Measurements from ENCODE around the gene PCDHGB7.
"Not testable (repeated sequence)": the region's sequence is repeated elsewhere in the genome, so short reads cannot be mapped to it uniquely, and the experiment has no call there.

Gene PCDHGB7

GRCh38 chr5:141411575-141411974 is 5.9 kb upstream of the PCDHGB7 start:
- Mint-ChIP-seq H3K4me3 (no peak overlapping the region), H3K36me3 (ENCODE audit: low read depth) (peaks cover 15% of the 10 kb centered on the region), H3K4me1 (ENCODE audit: low read depth) (peaks cover 16% of the 10 kb centered on the region), H3K27ac (no peak overlapping the region), H3K27me3 (ENCODE audit: low read depth) (peaks cover 62% of the 10 kb centered on the region), H3K9me3 (peaks cover 21% of the 10 kb centered on the region)

DNA sequence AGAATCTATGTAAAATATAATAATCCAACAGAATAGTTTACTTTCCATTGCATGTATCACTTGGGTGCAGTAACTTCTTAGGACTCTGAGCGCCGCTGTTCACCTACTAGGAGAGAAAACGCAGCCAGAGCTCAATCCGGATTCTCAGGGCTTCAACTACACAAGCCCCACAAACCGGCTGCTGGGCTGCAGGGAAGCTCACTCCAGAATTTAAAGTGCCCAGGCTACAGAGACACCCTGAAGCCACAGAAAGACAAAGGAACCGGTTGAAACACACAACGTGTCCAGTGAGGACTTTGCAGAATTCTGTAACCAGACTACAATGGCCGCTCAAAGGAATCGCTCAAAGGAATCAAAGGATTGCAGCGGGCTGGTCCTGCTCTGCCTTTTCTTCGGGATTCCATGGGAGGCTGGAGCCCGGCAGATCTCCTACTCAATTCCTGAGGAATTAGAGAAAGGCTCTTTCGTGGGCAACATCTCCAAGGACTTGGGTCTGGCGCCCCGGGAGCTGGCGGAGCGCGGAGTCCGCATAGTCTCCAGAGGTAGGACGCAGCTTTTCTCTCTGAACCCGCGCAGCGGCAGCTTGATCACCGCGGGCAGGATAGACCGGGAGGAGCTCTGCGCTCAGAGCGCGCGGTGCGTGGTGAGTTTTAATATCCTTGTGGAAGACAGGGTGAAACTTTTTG is 4.5 kb upstream of the PCDHGB7 start, which contains the start of gene PCDHGA10:
TSS of gene PCDHGA10 (plus strand) at position 134 of the 686 bp plus-strand sequence. CDS start at position 323, 189 bp downstream.
- Mint-ChIP-seq H3K9me3 (peaks cover 24% of the 10 kb centered on the region), H3K36me3 (ENCODE audit: low read depth) (peaks cover 15% of the 10 kb centered on the region), H3K4me1 (ENCODE audit: low read depth) (peaks cover 20% of the 10 kb centered on the region), H3K27ac (peak within 1 kb of the TSS; percentile 4), H3K27me3 (ENCODE audit: low read depth) (peaks cover 67% of the 10 kb centered on the region), H3K4me3 (peak within 1 kb of the TSS; percentile 82)

DNA sequence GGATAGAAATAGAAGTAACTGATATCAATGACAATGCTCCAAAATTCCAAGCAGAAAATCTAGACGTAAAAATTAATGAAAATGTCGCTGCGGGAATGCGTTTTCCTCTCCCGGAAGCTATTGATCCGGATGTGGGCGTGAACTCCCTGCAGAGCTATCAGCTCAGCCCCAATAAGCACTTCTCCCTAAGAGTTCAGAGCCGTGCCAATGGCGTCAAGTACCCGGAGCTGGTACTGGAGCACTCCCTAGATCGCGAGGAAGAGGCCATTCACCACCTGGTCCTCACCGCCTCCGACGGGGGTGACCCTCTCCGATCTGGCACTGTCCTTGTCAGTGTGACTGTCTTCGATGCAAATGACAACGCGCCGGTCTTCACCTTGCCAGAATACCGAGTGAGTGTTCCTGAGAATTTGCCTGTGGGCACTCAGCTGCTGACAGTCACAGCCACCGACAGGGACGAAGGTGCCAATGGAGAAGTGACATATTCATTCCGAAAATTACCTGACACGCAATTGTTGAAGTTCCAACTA is 3.9 kb upstream of the PCDHGB7 start:
- Mint-ChIP-seq H3K36me3 (ENCODE audit: low read depth) (peaks cover 13% of the 10 kb centered on the region), H3K27ac (peak overlapping the region; percentile 4), H3K4me1 (ENCODE audit: low read depth) (peaks cover 17% of the 10 kb centered on the region), H3K9me3 (peaks cover 26% of the 10 kb centered on the region), H3K27me3 (ENCODE audit: low read depth) (peaks cover 67% of the 10 kb centered on the region), H3K4me3 (peak overlapping the region; percentile 82)

DNA sequence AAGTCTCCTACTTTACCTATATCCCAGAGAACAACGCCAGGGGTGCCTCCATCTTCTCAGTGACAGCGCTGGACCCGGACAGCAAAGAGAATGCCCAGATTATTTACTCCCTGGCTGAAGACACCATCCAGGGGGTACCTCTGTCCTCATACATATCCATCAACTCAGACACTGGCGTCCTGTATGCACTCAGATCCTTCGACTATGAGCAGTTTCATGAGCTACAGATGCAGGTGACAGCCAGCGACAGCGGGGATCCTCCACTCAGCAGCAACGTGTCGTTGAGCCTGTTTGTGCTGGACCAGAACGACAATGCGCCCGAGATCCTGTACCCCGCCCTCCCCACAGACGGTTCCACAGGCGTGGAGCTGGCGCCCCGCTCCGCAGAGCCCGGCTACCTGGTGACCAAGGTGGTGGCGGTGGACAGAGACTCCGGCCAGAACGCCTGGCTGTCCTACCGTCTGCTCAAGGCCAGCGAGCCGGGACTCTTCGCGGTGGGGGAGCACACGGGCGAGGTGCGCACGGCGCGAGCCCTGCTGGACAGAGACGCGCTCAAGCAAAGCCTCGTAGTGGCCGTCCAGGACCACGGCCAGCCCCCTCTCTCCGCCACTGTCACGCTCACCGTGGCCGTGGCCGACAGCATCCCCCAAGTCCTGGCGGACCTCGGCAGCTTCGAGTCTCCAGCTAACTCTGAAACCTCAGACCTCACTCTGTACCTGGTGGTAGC is 2.8 kb upstream of the PCDHGB7 start:
- H3K36me3 Mint-ChIP-seq (ENCODE audit: low read depth) = not testable (repeated sequence)
- Mint-ChIP-seq H3K4me3 (peak overlapping the region; percentile 7), H3K27me3 (ENCODE audit: low read depth) (peaks cover 65% of the 10 kb centered on the region), H3K9me3 (peaks cover 23% of the 10 kb centered on the region), H3K27ac (peak overlapping the region; percentile 13), H3K4me1 (ENCODE audit: low read depth) (peaks cover 14% of the 10 kb centered on the region)

DNA sequence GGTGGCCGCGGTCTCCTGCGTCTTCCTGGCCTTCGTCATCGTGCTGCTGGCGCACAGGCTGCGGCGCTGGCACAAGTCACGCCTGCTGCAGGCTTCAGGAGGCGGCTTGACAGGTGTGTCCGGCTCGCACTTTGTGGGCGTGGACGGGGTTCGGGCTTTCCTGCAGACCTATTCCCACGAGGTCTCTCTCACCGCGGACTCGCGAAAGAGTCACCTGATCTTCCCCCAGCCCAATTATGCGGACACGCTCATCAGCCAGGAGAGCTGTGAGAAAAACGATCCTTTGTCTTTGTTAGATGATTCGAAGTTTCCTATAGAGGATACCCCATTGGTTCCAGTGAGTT is 2.2 kb upstream of the PCDHGB7 start:
- Mint-ChIP-seq H3K4me3 (peak overlapping the region; percentile 14), H3K27me3 (ENCODE audit: low read depth) (peaks cover 66% of the 10 kb centered on the region), H3K9me3 (peaks cover 24% of the 10 kb centered on the region), H3K4me1 (ENCODE audit: low read depth) (peaks cover 14% of the 10 kb centered on the region)
- not testable (repeated sequence) for H3K36me3 Mint-ChIP-seq (ENCODE audit: low read depth); H3K27ac Mint-ChIP-seq

DNA sequence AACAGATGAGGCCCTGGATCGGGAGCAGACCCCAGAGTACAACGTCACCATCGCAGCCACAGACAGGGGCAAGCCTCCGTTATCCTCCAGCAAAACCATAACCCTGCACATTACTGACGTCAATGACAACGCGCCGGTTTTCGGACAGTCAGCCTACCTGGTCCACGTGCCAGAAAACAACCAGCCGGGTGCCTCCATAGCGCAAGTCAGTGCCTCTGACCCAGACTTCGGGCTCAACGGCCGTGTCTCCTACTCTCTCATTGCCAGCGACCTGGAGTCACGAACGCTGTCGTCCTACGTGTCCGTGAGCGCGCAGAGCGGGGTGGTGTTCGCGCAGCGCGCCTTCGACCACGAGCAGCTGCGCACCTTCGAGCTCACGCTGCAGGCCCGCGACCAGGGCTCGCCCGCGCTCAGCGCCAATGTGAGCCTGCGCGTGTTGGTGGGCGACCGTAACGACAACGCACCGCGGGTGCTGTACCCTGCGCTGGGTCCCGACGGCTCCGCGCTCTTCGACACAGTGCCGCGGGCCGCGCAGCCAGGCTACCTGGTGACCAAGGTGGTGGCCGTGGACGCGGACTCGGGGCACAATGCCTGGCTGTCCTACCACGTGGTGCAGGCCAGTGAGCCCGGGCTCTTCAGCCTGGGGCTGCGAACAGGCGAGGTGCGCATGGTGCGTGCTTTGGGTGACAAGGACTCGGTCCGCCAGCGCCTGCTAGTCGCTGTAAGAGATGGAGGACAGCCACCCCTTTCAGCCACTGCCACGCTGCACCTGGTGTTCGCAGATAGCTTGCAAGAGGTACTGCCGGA is 1.8 kb downstream of the PCDHGB7 start:
- H3K9me3 Mint-ChIP-seq = peaks cover 32% of the 10 kb centered on the region
- peaks cover 10% of the 10 kb centered on the region for H3K4me1 Mint-ChIP-seq (ENCODE audit: low read depth)
- H3K27ac Mint-ChIP-seq = peak overlapping the region; percentile 53
- H3K27me3 Mint-ChIP-seq (ENCODE audit: low read depth) = peaks cover 77% of the 10 kb centered on the region
- no peak overlapping the region for H3K4me3 Mint-ChIP-seq
- no peaks in the 10 kb centered on the region for H3K36me3 Mint-ChIP-seq (ENCODE audit: low read depth)

DNA sequence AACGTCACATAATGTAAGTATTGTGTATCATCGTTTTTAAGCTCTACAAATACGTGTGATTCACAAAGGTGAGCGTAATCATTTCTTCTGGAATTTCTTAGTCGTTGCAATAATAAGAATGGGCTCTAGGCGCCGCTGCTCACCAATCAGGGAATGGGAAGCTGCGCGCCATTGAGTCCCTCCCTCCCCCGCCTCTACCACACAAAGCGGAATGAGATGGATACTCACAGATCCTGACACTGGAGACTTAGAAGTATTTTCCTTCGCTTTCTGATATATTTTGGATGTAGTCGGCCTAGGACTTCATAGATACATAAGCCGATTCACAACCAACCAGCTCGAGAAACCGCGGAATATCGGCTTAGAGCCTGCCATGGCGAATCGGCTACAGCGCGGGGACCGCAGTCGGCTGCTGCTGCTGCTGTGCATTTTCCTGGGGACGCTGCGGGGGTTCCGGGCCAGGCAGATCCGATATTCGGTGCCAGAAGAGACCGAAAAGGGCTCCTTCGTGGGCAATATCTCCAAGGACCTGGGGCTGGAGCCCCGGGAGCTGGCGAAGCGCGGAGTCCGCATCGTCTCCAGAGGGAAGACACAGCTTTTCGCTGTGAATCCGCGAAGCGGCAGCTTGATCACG is 3.5 kb downstream of the PCDHGB7 start, which contains the start of gene PCDHGA11:
TSS of gene PCDHGA11 (plus strand) at position 197 of the 634 bp plus-strand sequence. CDS start at position 374, 177 bp downstream.
- Mint-ChIP-seq H3K27ac (peak within 1 kb of the TSS; percentile 66), H3K27me3 (ENCODE audit: low read depth) (peaks cover 72% of the 10 kb centered on the region), H3K36me3 (ENCODE audit: low read depth) (no peaks in the 10 kb centered on the region), H3K4me3 (peak within 1 kb of the TSS; percentile 77), H3K4me1 (ENCODE audit: low read depth) (peaks cover 8% of the 10 kb centered on the region), H3K9me3 (peaks cover 28% of the 10 kb centered on the region)

- Mint-ChIP-seq H3K9me3 (peaks cover 28% of the 10 kb centered on the region), H3K27me3 (ENCODE audit: low read depth) (peaks cover 67% of the 10 kb centered on the region), H3K36me3 (ENCODE audit: low read depth) (no peaks in the 10 kb centered on the region), H3K4me1 (ENCODE audit: low read depth) (peaks cover 8% of the 10 kb centered on the region), H3K4me3 (peak overlapping the region; percentile 77), H3K27ac (no peak overlapping the region)
Observed at GRCh38 chr5:141421489-141421855, 4.0 kb downstream of the PCDHGB7 start.

GRCh38 chr5:141422742-141423291 is 5.3 kb downstream of the PCDHGB7 start:
- no peaks in the 10 kb centered on the region for H3K36me3 Mint-ChIP-seq (ENCODE audit: low read depth)
- peaks cover 6% of the 10 kb centered on the region for H3K4me1 Mint-ChIP-seq (ENCODE audit: low read depth)
- no peak overlapping the region for H3K4me3 Mint-ChIP-seq
- H3K9me3 Mint-ChIP-seq = peaks cover 27% of the 10 kb centered on the region
- peaks cover 60% of the 10 kb centered on the region for H3K27me3 Mint-ChIP-seq (ENCODE audit: low read depth)
- H3K27ac Mint-ChIP-seq = no peak overlapping the region

- peaks cover 3% of the 10 kb centered on the region for H3K4me1 Mint-ChIP-seq (ENCODE audit: low read depth)
- peaks cover 43% of the 10 kb centered on the region for H3K27me3 Mint-ChIP-seq (ENCODE audit: low read depth)
- H3K9me3 Mint-ChIP-seq = peaks cover 19% of the 10 kb centered on the region
Observed at GRCh38 chr5:141427783-141428426, 10.4 kb downstream of the PCDHGB7 start.

DNA sequence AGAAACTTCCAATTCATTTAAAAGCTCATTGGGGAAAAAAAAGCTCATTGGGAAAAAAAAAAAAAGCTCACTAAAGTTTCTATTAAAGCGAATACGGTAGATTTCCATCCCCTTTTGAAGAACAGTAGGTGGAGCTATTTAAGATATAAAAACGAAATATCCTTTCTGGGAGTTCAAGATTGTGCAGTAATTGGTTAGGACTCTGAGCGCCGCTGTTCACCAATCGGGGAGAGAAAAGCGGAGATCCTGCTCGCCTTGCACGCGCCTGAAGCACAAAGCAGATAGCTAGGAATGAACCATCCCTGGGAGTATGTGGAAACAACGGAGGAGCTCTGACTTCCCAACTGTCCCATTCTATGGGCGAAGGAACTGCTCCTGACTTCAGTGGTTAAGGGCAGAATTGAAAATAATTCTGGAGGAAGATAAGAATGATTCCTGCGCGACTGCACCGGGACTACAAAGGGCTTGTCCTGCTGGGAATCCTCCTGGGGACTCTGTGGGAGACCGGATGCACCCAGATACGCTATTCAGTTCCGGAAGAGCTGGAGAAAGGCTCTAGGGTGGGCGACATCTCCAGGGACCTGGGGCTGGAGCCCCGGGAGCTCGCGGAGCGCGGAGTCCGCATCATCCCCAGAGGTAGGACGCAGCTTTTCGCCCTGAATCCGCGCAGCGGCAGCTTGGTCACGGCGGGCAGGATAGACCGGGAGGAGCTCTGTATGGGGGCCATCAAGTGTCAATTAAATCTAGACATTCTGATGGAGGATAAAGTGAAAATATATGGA is 13.0 kb downstream of the PCDHGB7 start, which contains the start of gene PCDHGA12:
TSS of gene PCDHGA12 (plus strand) at position 176 of the 782 bp plus-strand sequence. CDS start at position 429, 253 bp downstream.
- Mint-ChIP-seq H3K27ac (peak within 1 kb of the TSS; percentile 73), H3K36me3 (ENCODE audit: low read depth) (peaks cover 5% of the 10 kb centered on the region), H3K27me3 (ENCODE audit: low read depth) (peaks cover 29% of the 10 kb centered on the region), H3K9me3 (peaks cover 21% of the 10 kb centered on the region), H3K4me1 (ENCODE audit: low read depth) (peaks cover 6% of the 10 kb centered on the region), H3K4me3 (peak within 1 kb of the TSS; percentile 77)

More at GRCh38 chr5:141427783-141428426, 10.4 kb downstream of the PCDHGB7 start:
- no peak overlapping the region for H3K27ac Mint-ChIP-seq
- no peak overlapping the region for H3K4me3 Mint-ChIP-seq
- peaks cover 2% of the 10 kb centered on the region for H3K36me3 Mint-ChIP-seq (ENCODE audit: low read depth)

DNA sequence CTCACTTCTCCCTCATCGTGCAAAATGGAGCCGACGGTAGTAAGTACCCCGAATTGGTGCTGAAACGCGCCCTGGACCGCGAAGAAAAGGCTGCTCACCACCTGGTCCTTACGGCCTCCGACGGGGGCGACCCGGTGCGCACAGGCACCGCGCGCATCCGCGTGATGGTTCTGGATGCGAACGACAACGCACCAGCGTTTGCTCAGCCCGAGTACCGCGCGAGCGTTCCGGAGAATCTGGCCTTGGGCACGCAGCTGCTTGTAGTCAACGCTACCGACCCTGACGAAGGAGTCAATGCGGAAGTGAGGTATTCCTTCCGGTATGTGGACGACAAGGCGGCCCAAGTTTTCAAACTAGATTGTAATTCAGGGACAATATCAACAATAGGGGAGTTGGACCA is 13.8 kb downstream of the PCDHGB7 start:
- H3K27me3 Mint-ChIP-seq (ENCODE audit: low read depth) = peaks cover 29% of the 10 kb centered on the region
- peaks cover 5% of the 10 kb centered on the region for H3K36me3 Mint-ChIP-seq (ENCODE audit: low read depth)
- H3K9me3 Mint-ChIP-seq = peaks cover 21% of the 10 kb centered on the region
- H3K27ac Mint-ChIP-seq = no peak overlapping the region
- H3K4me1 Mint-ChIP-seq (ENCODE audit: low read depth) = peaks cover 6% of the 10 kb centered on the region
- H3K4me3 Mint-ChIP-seq = peak overlapping the region; percentile 62

GRCh38 chr5:141432308-141432707 is 14.8 kb downstream of the PCDHGB7 start:
- not testable (repeated sequence) for H3K4me3 Mint-ChIP-seq; H3K27ac Mint-ChIP-seq; H3K36me3 Mint-ChIP-seq (ENCODE audit: low read depth); H3K4me1 Mint-ChIP-seq (ENCODE audit: low read depth)
- Mint-ChIP-seq H3K27me3 (ENCODE audit: low read depth) (peaks cover 29% of the 10 kb centered on the region), H3K9me3 (peaks cover 21% of the 10 kb centered on the region)

Measured in T-helper 1 cell treated with Interleukin-12 subunit alpha and Interleukin-12 subunit beta and Interleukin-4 antibody, amounts not matched to agents 30 μg/mL and 1 μg/mL, for 36 hours (primary cell).